ENCODE data around the gene C17orf58.

Gene C17orf58

GRCh38 chr17:67947325-67947813 is 48.9 kb downstream of the C17orf58 start:
- no peak for DNase-seq

DNA sequence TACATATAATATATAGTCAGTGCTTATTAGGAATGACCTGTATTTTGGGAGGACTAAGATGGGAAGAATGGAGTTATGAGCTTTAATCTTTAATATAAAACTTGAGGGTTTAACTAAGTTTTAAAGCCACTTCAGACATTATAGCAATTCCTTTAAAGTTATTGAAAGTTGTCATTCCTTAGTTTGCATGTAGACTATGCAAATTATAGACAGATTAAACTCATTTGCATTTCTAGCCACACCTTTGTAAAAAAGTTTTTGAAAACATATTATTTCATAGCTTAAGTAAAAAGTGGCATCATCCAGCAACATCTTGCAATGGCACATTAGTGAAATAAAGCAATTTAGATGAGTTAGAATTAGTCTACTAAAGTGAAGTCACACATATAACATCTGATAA is 49.8 kb downstream of the C17orf58 start:
- no peak for DNase-seq

GRCh38 chr17:67944035-67944434 is 52.2 kb downstream of the C17orf58 start:
- DNase-seq: no peak

- no peak for DNase-seq
These were observed 53.5 kb downstream of the C17orf58 start for GRCh38 chr17:67942810-67943209.
